Measurements from ENCODE around the gene BACH2.

The BACH2 gene

GRCh38 chr6:89954721-89955148 is 341.9 kb downstream of the BACH2 start:
- no peak for DNase-seq

- DNase-seq: peak; percentile 30
Observed at GRCh38 chr6:89952686-89953085, 344.0 kb downstream of the BACH2 start.

- DNase-seq: no peak
Observed at GRCh38 chr6:89952105-89952671, 344.5 kb downstream of the BACH2 start.

GRCh38 chr6:89951574-89952104 is 345.0 kb downstream of the BACH2 start:
- DNase-seq: no peak

- no peak for DNase-seq
Observed at GRCh38 chr6:89950879-89951391, 345.7 kb downstream of the BACH2 start.

GRCh38 chr6:89950446-89950845 is 346.2 kb downstream of the BACH2 start:
- DNase-seq: no peak

GRCh38 chr6:89948876-89949275 is 347.8 kb downstream of the BACH2 start:
- DNase-seq: no peak

GRCh38 chr6:89944826-89945407 is 351.7 kb downstream of the BACH2 start:
- DNase-seq: no peak

GRCh38 chr6:89944181-89944755 is 352.4 kb downstream of the BACH2 start:
- no peak for DNase-seq

GRCh38 chr6:89942601-89943000 is 354.0 kb downstream of the BACH2 start:
- DNase-seq: no peak

- no peak for DNase-seq
Observed at GRCh38 chr6:89941763-89942497, 354.7 kb downstream of the BACH2 start.

GRCh38 chr6:89941031-89941762 is 355.4 kb downstream of the BACH2 start:
- no peak for DNase-seq

GRCh38 chr6:89940225-89941027 is 356.2 kb downstream of the BACH2 start:
- DNase-seq: peak; percentile 39

- no peak for DNase-seq
Observed at GRCh38 chr6:89939144-89939543, 357.5 kb downstream of the BACH2 start.

GRCh38 chr6:89938014-89938413 is 358.6 kb downstream of the BACH2 start:
- no peak for DNase-seq

- DNase-seq: no peak
Observed at GRCh38 chr6:89936177-89936576, 360.5 kb downstream of the BACH2 start.

- DNase-seq: no peak
Observed at GRCh38 chr6:89934685-89935366, 361.8 kb downstream of the BACH2 start.

- DNase-seq: no peak
Observed at GRCh38 chr6:89932245-89932802, 364.3 kb downstream of the BACH2 start.

- no peak for DNase-seq
Observed at GRCh38 chr6:89930789-89931188, 365.9 kb downstream of the BACH2 start.

- peak; percentile 46 for DNase-seq
Observed at GRCh38 chr6:89928604-89929003, 368.0 kb downstream of the BACH2 start.

Data from activated T-cell treated with anti-CD3 and anti-CD28 coated beads for 4 hours (primary cell).